ENCODE results near the gene FGF16. TPM values are rescaled to one million over a fixed set of nuclear protein-coding genes. Genes with fewer than 3 reads are reported as not detected.

The FGF16 gene
- total RNA-seq, 2 donors from 2014 or later = 0.62 TPM; not detected in 1

DNA sequence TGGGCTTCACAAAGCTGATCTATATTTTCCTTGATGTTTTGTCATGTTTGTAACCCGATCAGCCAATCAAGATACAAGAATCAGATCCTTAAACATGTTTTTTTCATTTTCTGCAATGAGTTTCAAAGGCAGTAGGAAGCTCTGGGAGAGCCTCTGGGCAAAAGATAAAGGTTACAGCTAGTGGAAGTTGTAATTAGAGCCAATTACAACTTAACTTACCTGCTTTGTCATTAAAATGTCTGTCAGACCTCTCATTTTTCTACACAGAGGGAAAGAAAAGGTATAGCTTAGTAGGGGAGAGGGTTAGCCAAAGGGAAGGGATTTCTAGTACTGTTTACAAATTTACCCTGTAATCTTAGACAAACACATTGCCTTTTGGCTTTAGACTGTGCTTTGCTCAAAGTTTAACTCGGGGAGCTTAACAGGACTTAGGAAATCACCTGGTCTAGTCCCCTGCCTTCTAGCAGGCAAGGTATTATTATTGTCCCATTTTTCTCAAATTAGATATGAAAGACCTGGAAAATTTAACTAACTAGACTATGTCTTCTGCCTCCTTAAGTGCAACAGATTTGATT lies 55.8 kb downstream of the FGF16 start:
- Histone ChIP-seq H3K9me3 (no peaks in the 10 kb centered on the region), H3K4me3 (no peak overlapping the region), H3K27me3 (replicated peaks; ENCODE audit: insufficient read depth) (no peaks in the 10 kb centered on the region), H3K27ac (no peak overlapping the region), H3K36me3 (no peaks in the 10 kb centered on the region), H3K4me1 (replicated peaks) (no peaks in the 10 kb centered on the region)
- WGBS = 21% methylated on average over 2 of the region's 2 CpGs
- TF ChIP-seq POLR2AphosphoS5 (IDR thresholded peaks at IDR 0.05) (no peak), POLR2A (IDR thresholded peaks at IDR 0.05) (no peak)
- TF ChIP-seq, protein P1, sequence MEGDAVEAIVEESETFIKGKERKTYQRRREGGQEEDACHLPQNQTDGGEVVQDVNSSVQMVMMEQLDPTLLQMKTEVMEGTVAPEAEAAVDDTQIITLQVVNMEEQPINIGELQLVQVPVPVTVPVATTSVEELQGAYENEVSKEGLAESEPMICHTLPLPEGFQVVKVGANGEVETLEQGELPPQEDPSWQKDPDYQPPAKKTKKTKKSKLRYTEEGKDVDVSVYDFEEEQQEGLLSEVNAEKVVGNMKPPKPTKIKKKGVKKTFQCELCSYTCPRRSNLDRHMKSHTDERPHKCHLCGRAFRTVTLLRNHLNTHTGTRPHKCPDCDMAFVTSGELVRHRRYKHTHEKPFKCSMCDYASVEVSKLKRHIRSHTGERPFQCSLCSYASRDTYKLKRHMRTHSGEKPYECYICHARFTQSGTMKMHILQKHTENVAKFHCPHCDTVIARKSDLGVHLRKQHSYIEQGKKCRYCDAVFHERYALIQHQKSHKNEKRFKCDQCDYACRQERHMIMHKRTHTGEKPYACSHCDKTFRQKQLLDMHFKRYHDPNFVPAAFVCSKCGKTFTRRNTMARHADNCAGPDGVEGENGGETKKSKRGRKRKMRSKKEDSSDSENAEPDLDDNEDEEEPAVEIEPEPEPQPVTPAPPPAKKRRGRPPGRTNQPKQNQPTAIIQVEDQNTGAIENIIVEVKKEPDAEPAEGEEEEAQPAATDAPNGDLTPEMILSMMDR (IDR thresholded peaks at IDR 0.05) = no peak
- intact Hi-C loops (cut with DNase I) = no loop called here
- DNase-seq (ENCODE audit: low spot score) = no peak

DNA sequence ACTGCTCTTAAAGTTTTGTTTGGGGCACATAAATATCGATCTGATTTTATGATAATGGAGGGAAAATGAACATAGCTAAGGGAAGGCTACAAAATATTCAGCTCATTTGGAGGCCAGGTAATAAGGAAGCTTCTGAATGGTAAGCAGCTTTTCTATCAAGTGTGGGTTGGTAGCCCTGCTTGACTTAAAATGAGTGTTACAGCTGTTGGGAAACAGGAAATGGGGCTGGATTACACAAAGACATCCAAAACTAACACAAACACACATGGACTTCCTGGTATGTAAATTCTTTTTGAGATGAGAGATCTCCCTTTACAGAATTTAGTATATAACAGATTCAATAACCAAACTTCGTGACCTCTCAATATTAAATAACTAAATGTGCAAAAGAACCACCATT lies 58.0 kb downstream of the FGF16 start:
- no peak for DNase-seq (ENCODE audit: low spot score)
- intact Hi-C loops (cut with DNase I) = no loop called here
- 56% methylated on average over 2 of the region's 2 CpGs for WGBS
- no peak overlapping the region for H3K27ac ChIP-seq
- H3K27me3 ChIP-seq (replicated peaks; ENCODE audit: insufficient read depth) = no peaks in the 10 kb centered on the region
- no peaks in the 10 kb centered on the region for H3K4me1 ChIP-seq (replicated peaks)
- no peaks in the 10 kb centered on the region for H3K36me3 ChIP-seq
- TF ChIP-seq, protein P1 (IDR thresholded peaks at IDR 0.05) = no peak
- TF ChIP-seq POLR2AphosphoS5 (IDR thresholded peaks at IDR 0.05) = no peak
- TF ChIP-seq POLR2A (IDR thresholded peaks at IDR 0.05) = no peak
- H3K9me3 ChIP-seq = no peaks in the 10 kb centered on the region
- H3K4me3 ChIP-seq = no peak overlapping the region

Measured in prostate gland (tissue), 2 donors.